Measurements from ENCODE around the gene LAMC3.
"Not testable (repeated sequence)": the region's sequence is repeated elsewhere in the genome, so short reads cannot be mapped to it uniquely, and the experiment has no call there.

Gene LAMC3

DNA sequence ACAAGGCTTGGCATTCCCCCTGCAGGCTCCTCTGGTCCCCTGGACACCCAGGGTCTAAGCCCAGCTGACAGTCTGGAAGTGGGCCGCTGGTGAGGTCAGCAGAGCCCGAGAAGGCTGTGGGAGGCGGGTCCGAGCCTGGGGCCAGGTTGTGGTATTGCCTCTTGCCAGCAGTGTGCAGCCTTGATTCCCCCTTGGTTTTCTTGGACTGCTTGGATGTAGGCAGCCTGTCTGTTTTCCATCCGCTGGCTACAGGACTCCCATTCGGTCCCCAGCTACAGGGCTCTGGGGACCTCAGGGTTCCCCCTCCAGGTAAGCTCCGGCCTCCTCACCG is 88.9 kb downstream of the LAMC3 start:
- DNase-seq (ENCODE audit: low read depth), result no peak
- no peak overlapping the region for H3K4me3 ChIP-seq (ENCODE audit: low read depth, low read length)
- TF ChIP-seq, protein P1, sequence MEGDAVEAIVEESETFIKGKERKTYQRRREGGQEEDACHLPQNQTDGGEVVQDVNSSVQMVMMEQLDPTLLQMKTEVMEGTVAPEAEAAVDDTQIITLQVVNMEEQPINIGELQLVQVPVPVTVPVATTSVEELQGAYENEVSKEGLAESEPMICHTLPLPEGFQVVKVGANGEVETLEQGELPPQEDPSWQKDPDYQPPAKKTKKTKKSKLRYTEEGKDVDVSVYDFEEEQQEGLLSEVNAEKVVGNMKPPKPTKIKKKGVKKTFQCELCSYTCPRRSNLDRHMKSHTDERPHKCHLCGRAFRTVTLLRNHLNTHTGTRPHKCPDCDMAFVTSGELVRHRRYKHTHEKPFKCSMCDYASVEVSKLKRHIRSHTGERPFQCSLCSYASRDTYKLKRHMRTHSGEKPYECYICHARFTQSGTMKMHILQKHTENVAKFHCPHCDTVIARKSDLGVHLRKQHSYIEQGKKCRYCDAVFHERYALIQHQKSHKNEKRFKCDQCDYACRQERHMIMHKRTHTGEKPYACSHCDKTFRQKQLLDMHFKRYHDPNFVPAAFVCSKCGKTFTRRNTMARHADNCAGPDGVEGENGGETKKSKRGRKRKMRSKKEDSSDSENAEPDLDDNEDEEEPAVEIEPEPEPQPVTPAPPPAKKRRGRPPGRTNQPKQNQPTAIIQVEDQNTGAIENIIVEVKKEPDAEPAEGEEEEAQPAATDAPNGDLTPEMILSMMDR (IDR thresholded peaks at IDR 0.05; ENCODE audit: control insufficient read depth, extremely low read depth, insufficient read depth), result no peak

DNA sequence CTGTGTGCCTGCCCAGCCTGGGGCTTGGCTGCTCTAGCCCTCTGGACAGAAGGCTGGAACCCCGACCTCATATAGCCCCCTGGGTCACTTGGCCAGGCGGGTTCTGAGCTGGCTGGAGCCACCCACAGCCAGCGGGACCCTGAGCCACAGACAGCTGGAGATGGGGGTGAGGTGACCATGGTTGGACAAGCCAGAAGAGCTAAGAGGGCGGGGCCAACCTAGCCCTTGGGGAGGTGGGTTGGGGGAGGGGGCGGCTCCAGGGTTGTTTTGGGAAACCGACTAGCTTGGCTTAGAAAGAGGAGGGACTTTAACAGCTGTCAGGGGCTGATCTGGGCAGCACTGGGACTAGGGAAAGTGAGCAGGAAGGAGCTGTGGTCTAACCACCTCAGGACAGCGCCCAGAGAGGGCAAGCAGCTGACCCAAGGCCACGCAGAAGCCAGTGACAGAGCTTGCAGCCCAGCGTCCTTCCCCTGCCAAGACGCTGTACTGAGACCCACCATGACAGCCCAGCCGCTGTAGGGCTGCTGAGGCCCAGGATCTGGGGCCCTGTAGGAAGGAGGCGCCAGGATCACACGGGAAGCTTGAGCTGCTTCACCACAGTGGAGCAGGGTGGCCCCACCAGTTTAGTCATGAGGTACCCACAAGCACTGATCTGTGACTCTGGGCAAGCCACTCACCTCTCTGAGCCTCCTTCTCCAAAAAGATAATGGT is 89.6 kb downstream of the LAMC3 start:
- H3K4me3 ChIP-seq (ENCODE audit: low read depth, low read length), result no peak overlapping the region
- TF ChIP-seq, protein P1 (IDR thresholded peaks at IDR 0.05; ENCODE audit: control insufficient read depth, extremely low read depth, insufficient read depth), result no peak
- no peak for DNase-seq (ENCODE audit: low read depth)

DNA sequence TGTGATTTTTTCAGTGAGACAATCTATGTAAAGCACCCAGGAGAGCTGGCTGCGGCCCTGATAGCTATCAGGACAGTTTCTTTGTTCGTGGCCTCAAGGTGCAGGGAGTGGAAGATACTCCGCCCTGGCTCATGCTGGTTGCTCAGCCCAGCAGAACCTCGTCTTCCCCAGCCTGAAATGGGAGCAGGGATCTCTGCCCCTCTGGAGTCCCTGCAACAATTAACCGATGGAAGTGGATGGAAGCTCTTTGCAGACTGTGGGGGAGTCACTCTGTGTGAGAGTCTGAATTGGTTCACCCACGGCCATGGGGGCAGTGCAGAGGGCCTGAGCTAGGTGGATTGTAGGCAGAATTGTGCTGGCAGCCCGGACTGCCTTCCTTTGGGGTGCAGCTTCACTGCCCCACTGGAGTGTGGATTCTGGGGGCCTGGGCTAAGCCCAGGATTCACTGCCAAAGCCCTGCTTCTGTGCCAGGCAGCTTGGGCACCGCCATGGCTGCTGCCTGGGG is 90.2 kb downstream of the LAMC3 start:
- no peak for DNase-seq (ENCODE audit: low read depth)
- TF ChIP-seq, protein P1 (IDR thresholded peaks at IDR 0.05; ENCODE audit: control insufficient read depth, extremely low read depth, insufficient read depth), result no peak
- H3K4me3 ChIP-seq (ENCODE audit: low read depth, low read length), result no peak overlapping the region

DNA sequence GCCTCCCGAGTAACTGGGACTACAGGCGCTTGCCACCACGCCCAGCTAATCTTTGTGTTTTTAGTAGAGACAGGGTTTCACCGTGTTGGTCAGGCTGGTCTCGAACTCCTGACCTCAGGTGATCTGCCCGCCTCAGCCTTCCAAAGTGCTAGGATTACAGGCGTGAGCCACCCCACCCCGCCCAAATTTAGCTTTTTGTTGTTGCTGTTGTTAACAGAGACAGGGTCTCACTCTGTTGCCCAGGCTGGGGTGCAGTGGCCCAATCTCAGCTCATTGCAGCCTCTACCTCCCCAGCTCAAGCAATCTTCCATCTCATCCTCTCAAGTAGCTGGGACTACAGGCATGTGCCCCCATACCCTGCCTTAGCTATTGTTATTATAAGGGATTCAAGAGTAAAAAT is 90.9 kb downstream of the LAMC3 start:
- DNase-seq (ENCODE audit: low read depth); H3K4me3 ChIP-seq (ENCODE audit: low read depth, low read length): not testable (repeated sequence)

DNA sequence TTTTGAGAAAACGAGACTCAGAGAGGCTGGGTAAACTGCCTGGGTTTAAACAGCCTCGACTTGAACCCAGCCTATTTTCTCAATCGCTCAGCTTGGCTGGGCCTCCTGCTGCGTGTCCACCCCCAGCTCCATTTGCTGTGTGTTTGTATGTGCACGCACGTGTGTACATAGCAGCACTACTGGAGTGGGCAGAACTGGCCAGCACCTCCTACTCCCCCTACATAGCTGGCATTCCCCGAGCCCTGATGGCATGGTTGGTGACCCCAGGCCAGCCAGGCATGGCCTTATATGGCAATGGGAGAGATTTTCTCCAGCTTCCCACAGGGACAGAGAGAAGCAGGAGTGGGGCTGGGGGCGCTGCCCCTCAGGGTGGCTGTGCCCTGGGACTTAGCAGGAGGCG is 91.5 kb downstream of the LAMC3 start:
- no peak overlapping the region for H3K4me3 ChIP-seq (ENCODE audit: low read depth, low read length)
- TF ChIP-seq, protein P1 (IDR thresholded peaks at IDR 0.05; ENCODE audit: control insufficient read depth, extremely low read depth, insufficient read depth), result no peak
- no peak for DNase-seq (ENCODE audit: low read depth)

DNA sequence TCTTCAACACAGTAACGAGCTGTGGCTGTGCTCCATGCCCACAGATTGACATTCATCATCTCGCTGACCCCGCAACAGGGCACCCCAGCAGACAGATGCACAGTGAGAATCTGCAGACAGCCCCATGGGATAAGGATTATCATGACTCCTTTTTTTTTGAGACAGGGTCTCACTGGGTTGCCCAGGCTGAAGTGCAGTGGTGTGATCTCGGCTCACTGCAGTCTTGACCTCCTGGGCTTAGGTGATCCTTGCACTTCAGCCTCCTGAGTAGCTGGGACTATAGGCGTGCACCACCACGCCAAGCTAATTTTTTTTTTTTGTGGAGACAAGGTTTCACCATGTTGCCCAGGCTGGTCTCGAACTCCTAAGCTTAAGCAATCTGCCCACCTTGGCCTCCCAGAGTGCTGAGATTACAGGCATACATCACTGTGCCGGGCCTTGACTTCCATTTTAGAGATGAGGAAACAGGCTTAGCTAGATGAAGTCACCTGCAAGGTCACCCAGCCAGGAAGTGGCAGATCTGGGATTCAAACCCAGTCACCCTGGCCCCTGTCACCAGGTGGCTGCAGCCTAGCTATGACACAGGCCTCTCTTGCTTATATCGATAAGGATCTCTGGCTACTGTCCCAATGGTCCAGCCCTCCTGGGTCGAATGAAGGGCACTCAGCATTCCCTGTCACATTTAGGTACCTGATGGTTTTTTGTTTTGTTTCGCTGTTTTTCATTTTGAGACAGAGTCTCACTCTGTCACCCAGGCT is 92.4 kb downstream of the LAMC3 start:
- TF ChIP-seq, protein P1 (IDR thresholded peaks at IDR 0.05; ENCODE audit: control insufficient read depth, extremely low read depth, insufficient read depth), result no peak

DNA sequence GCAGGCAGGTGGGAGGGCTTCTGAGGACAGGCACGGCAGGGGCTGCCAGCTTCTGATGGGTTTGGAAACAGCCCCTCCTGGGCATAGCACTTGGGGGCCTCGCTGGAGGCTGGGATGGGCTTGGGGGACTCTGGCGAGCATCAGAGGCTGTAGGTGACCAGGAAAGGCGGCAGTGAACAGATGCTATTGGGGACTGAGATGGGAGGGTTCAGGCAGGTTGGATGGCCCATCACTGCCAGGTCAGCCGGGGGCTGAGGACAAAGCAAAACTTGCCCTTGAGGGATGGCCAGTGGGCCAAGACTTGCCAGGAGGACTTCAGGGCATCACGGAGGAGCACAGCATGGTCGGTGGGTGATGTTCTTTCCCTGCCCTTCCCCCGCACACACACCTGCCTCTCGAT is 94.0 kb downstream of the LAMC3 start:
- no peak for DNase-seq (ENCODE audit: low read depth)
- H3K4me3 ChIP-seq (ENCODE audit: low read depth, low read length), result no peak overlapping the region
- TF ChIP-seq, protein P1 (IDR thresholded peaks at IDR 0.05; ENCODE audit: control insufficient read depth, extremely low read depth, insufficient read depth), result no peak

More for the DNA sequence above, 92.4 kb downstream of the LAMC3 start:
- H3K4me3 ChIP-seq (ENCODE audit: low read depth, low read length), result no peak overlapping the region
- DNase-seq (ENCODE audit: low read depth), result no peak
